Measurements from ENCODE around the gene OXNAD1.

OXNAD1 gene

DNA sequence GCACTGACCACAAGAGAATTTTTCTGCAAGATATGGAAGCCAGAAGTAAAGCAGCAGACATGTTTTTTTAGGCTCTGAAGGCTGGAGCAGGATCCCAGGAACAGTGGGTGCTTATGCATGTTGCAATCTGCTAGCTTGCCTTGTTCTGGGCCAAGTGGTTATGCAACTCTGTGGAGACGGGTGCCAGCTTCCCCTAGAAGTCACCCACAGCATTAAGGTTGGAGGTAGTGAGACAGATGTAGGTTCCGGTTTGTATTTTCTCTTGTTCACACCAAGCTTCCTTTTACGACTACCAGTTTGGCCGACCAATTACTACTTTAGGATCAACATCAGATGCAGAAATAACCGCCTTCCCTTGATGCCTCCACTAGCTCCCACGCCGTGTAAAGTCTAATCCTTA, 11.4 kb upstream of the OXNAD1 start:
- no peak for TF ChIP-seq POLR2A (IDR thresholded peaks at IDR 0.05; ENCODE audit: low read depth, low read length)
- no peak for FAIRE-seq
- DNase-seq (ENCODE audit: insufficient read length, low spot score), result no peak

DNA sequence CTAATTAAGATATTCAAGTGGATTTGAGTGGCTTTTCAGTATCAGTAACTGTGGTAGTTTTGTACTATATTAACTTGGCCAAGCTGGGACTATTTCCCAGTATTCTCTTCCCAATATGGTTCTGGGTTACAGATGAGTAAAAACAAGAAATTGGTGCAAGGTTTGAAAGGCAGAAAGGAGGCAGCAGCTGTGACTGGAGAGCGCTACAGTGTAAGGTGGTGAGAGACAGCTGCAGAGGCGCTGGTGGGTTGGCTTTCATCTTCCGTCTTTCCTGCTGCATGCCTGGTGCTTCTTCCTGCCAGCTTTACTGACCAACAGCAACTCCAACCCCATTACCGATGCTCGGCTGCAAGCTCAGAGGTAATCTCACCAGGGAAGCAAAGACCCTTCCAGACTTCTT, 10.1 kb upstream of the OXNAD1 start:
- DNase-seq (ENCODE audit: insufficient read length, low spot score), result no peak
- TF ChIP-seq POLR2A (IDR thresholded peaks at IDR 0.05; ENCODE audit: low read depth, low read length), result no peak
- FAIRE-seq, result no peak

- no peak for FAIRE-seq
- DNase-seq (ENCODE audit: insufficient read length, low spot score), result no peak
- no peak for TF ChIP-seq POLR2A (IDR thresholded peaks at IDR 0.05; ENCODE audit: low read depth, low read length)
Measured at GRCh38 chr3:16255326-16255725, 9.7 kb upstream of the OXNAD1 start.

GRCh38 chr3:16255726-16256125, 9.3 kb upstream of the OXNAD1 start:
- no peak for TF ChIP-seq POLR2A (IDR thresholded peaks at IDR 0.05; ENCODE audit: low read depth, low read length)
- FAIRE-seq (no peak), DNase-seq (ENCODE audit: insufficient read length, low spot score) (no peak)

DNA sequence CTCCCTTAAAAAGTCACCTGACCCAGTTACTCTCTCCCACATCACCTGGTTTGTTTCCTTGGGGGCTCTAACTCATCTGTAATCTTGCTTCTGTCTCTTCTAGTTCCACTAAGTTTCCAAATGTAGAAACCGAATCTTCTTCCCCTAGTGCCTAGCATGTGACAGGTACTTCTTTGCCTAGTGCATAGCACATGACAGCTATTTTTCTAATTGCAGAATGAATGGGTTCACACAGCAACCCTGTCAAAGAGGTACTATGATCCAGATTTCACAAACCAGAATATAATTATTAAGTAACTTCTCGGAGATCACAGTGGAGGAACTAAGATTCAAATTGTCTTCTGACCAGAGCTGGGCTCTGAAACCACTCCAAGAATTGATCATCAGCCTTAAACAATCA, 7.7 kb upstream of the OXNAD1 start:
- DNase-seq (ENCODE audit: insufficient read length, low spot score) (no peak), FAIRE-seq (no peak)
- TF ChIP-seq POLR2A (IDR thresholded peaks at IDR 0.05; ENCODE audit: low read depth, low read length), result no peak

- no peak for TF ChIP-seq POLR2A (IDR thresholded peaks at IDR 0.05; ENCODE audit: low read depth, low read length)
- FAIRE-seq, result no peak
- DNase-seq (ENCODE audit: insufficient read length, low spot score), result no peak
Measured at GRCh38 chr3:16258177-16258576, 6.8 kb upstream of the OXNAD1 start.

- FAIRE-seq (no peak), DNase-seq (ENCODE audit: insufficient read length, low spot score) (no peak)
- no peak for TF ChIP-seq POLR2A (IDR thresholded peaks at IDR 0.05; ENCODE audit: low read depth, low read length)
Measured at GRCh38 chr3:16258866-16259265, 6.1 kb upstream of the OXNAD1 start.

DNA sequence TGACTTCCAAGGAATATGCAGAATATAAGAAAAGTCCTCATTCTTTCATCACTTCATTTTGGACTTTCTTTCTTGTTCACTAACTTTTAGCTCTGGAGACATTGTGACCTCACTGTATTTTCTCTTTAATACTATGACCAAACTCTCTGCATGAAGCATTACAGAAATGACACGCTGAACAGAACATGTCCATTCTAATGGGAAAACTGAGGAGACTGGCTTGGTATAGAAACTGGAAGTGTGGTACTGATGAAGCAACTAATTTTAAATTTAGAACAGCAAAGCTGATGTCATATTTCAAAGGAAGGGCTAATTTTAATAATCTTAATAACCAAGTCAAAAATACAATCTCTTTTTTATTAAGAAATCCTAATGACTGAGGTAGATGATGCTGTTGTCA, 5.0 kb upstream of the OXNAD1 start:
- no peak for DNase-seq (ENCODE audit: insufficient read length, low spot score)
- FAIRE-seq, result no peak
- no peak for TF ChIP-seq POLR2A (IDR thresholded peaks at IDR 0.05; ENCODE audit: low read depth, low read length)

DNA sequence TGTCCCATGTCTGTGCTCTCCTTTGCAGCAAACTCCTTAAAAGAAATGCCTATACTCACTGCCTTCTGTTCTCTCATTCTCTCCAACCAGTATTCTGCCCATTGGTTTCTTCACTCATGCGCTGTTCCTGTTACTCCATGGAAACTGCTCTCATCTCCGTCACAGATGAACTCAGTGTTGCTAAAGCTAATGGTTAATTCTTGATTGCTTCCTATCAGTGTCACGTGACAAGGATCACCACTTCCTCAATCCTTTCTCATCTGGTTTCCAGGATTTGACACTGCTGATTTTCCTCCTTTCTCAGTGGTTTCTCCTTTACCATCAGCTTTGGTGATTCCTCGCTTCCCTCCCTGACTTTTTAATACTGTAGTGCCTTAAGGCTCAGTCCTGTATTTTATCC, 2.8 kb upstream of the OXNAD1 start:
- TF ChIP-seq POLR2A (IDR thresholded peaks at IDR 0.05; ENCODE audit: low read depth, low read length), result no peak
- FAIRE-seq (no peak), DNase-seq (ENCODE audit: insufficient read length, low spot score) (no peak)

- no peak for TF ChIP-seq POLR2A (IDR thresholded peaks at IDR 0.05; ENCODE audit: low read depth, low read length)
- FAIRE-seq (no peak), DNase-seq (ENCODE audit: insufficient read length, low spot score) (peak; percentile 50)
Measured at GRCh38 chr3:16264174-16264707, 771 bp upstream of the OXNAD1 start.

DNA sequence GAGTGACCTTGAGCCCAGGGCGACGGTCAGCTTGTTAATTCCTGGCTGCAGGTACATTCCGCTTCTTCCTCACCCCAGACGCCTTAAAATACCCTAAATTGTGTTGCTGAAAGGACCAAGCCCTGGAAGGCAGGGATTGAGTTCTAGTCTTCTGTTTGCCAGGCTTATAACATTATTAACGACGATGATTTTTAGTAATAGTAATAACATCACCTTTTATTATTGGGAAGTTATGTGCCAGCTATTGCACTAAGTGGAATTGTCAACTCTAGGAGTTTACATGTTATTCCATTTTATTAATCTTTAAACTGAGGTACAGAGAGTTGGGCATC, 409 bp downstream of the OXNAD1 start:
- FAIRE-seq (no peak), DNase-seq (ENCODE audit: insufficient read length, low spot score) (no peak)
- TF ChIP-seq POLR2A (IDR thresholded peaks at IDR 0.05; ENCODE audit: low read depth, low read length), result no peak

GRCh38 chr3:16266714-16267113, 1.7 kb downstream of the OXNAD1 start:
- no peak for TF ChIP-seq POLR2A (IDR thresholded peaks at IDR 0.05; ENCODE audit: low read depth, low read length)
- FAIRE-seq (no peak), DNase-seq (ENCODE audit: insufficient read length, low spot score) (no peak)

- no peak for TF ChIP-seq POLR2A (IDR thresholded peaks at IDR 0.05; ENCODE audit: low read depth, low read length)
- FAIRE-seq (no peak), DNase-seq (ENCODE audit: insufficient read length, low spot score) (no peak)
Measured at GRCh38 chr3:16270855-16271254, 5.8 kb downstream of the OXNAD1 start.

DNA sequence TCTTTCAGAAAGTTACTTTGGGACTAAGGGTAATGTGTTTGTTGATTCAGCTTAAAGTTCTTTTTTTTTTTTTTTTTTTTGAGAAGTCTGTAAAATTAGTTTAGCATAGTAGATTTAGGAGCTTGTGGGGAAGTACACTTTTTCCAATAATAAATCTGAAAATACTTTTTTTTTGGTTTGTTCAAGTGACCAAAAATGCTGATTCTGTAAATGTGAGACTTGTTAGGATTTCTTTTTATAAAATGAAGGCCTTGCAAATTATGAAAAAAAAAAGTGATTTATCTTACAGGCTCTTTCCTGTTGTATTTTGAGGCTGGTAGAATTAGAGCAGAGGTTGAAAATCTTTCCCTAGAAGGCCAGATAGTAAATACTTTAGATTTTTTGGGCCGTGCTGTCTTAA, 7.6 kb downstream of the OXNAD1 start:
- no peak for TF ChIP-seq POLR2A (IDR thresholded peaks at IDR 0.05; ENCODE audit: low read depth, low read length)
- no peak for FAIRE-seq
- DNase-seq (ENCODE audit: insufficient read length, low spot score), result no peak

- no peak for TF ChIP-seq POLR2A (IDR thresholded peaks at IDR 0.05; ENCODE audit: low read depth, low read length)
- FAIRE-seq, result no peak
Measured at GRCh38 chr3:16273867-16274266, 8.9 kb downstream of the OXNAD1 start.

DNA sequence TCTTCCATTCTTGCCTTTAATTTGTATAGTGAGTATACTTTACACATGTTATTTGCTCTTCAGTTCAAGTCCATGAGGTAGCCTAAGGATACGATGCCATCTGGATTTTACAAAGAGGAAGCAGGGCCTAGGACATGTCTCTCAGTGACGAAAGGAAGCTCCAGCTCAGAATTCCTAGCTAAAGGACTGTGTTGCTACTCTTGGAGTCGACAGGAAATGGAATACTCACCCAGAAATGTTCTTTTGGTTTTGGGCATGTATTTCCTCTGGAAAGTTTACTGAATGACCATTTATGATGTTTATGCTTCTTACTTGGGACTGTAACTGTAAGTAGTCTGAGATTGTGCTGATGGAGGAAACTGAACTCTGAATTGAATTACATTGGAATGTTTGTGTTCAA, 12.5 kb downstream of the OXNAD1 start:
- no peak for TF ChIP-seq POLR2A (IDR thresholded peaks at IDR 0.05; ENCODE audit: low read depth, low read length)
- FAIRE-seq, result no peak

More at GRCh38 chr3:16273867-16274266, 8.9 kb downstream of the OXNAD1 start:
- no peak for DNase-seq (ENCODE audit: insufficient read length, low spot score)

More for the DNA sequence above, 12.5 kb downstream of the OXNAD1 start:
- DNase-seq (ENCODE audit: insufficient read length, low spot score), result no peak
